Measurements from ENCODE around the gene NEMP2. TPM values are rescaled to one million over a fixed set of nuclear protein-coding genes. Genes with fewer than 3 reads are reported as not detected.

The NEMP2 gene
- total and polyA plus RNA-seq, 2 of the 8 experiments (the other 6 are each of a cell fraction or from before 2014, with no cell fraction given): 3.1 to 5.3 TPM

GRCh38 chr2:190490502-190490901 is 44.0 kb downstream of the NEMP2 start:
- H3K9me3 ChIP-seq (ENCODE audit: insufficient read depth in 2 of 2, low read depth in 1 of 2, low read length in 1 of 2): no peaks in the 10 kb centered on the region
- H4K20me1 ChIP-seq (replicated peaks in 1 of 2; ENCODE audit: control insufficient read depth in 1 of 2, insufficient read depth in 2 of 2, low read length in 2 of 2): no peaks in the 10 kb centered on the region
- FAIRE-seq (no peak), DNase-seq (ENCODE audit: low read depth in 1 of 2, low spot score in 2 of 2) (no peak)
- H3K27me3 ChIP-seq (replicated peaks in 1 of 4; ENCODE audit: control insufficient read depth in 3 of 4, extremely low read depth in 1 of 4, insufficient read depth in 3 of 4, low read length in 3 of 4): no peaks in the 10 kb centered on the region
- no peaks in the 10 kb centered on the region for H3K79me1 ChIP-seq (ENCODE audit: low read depth, low read length)
- no peak overlapping the region for H3K56ac ChIP-seq (replicated peaks; ENCODE audit: insufficient read length, low read depth, low read length)
- H2BK15ac ChIP-seq (ENCODE audit: low read length): no peak overlapping the region
- H3K23ac ChIP-seq (ENCODE audit: insufficient read length): no peak overlapping the region
- no peak overlapping the region for H3K14ac ChIP-seq (ENCODE audit: insufficient read length)
- H4K8ac ChIP-seq (ENCODE audit: extremely low read depth, insufficient read depth, low read length): no peak overlapping the region
- no peak overlapping the region for H3K9ac ChIP-seq (replicated peaks in 1 of 4; ENCODE audit: extremely low read depth in 1 of 4, low read depth in 3 of 4, low read length in 3 of 4)
- H3K79me2 ChIP-seq (ENCODE audit: control insufficient read depth in 1 of 2, insufficient read depth in 2 of 2, low read length in 2 of 2): no peaks in the 10 kb centered on the region
- POLR2A ChIA-PET (ENCODE audit: partially characterized antibody): no interaction called here
- no peak overlapping the region for H4K91ac ChIP-seq (replicated peaks; ENCODE audit: insufficient read length, low read length)
- H2AFZ ChIP-seq (ENCODE audit: low read length): no peak overlapping the region
- H3K4ac ChIP-seq (replicated peaks; ENCODE audit: insufficient read length, low read depth, low read length): no peak overlapping the region
- no peaks in the 10 kb centered on the region for H3K36me3 ChIP-seq (ENCODE audit: control insufficient read depth in 2 of 4, insufficient read depth in 4 of 4, low read length in 3 of 4)
- no peak overlapping the region for H3K27ac ChIP-seq (ENCODE audit: low read depth, low read length)
- no peak overlapping the region for H2BK5ac ChIP-seq (ENCODE audit: low read depth, low read length)
- no peak overlapping the region for H2BK12ac ChIP-seq (ENCODE audit: low read depth, low read length)
- no peak overlapping the region for H2BK20ac ChIP-seq (ENCODE audit: low read length)
- peaks cover 0 to 6% (median 2%) of the 10 kb centered on the region in 4 experiments; a peak in 2 of 7 replicates for H3K4me1 ChIP-seq (replicated peaks in 1 of 4; ENCODE audit: control insufficient read depth in 3 of 4, insufficient read depth in 4 of 4, low read length in 3 of 4)
- no peak overlapping the region for H4K5ac ChIP-seq (ENCODE audit: insufficient read length, low read depth, low read length)
- no peak overlapping the region for H2AK5ac ChIP-seq (ENCODE audit: low read depth, low read length)
- H3K18ac ChIP-seq (ENCODE audit: extremely low read depth, low read length): no peak overlapping the region
- H3K4me2 ChIP-seq (ENCODE audit: insufficient read depth in 1 of 2, low read depth in 2 of 2, low read length in 2 of 2): no peak overlapping the region
- H3K4me3 ChIP-seq (ENCODE audit: extremely low read depth in 1 of 4, insufficient read depth in 2 of 4, low read depth in 3 of 4, low read length in 4 of 4): no peak overlapping the region
- no peaks in the 10 kb centered on the region for H3K23me2 ChIP-seq (ENCODE audit: low read depth, low read length)
- H2BK120ac ChIP-seq (replicated peaks; ENCODE audit: low read depth, low read length): no peak overlapping the region
- WGBS, 2 experiments (ENCODE audit: extremely low coverage in 1 of 2, insufficient coverage in 1 of 2, insufficient read length in 1 of 2, insufficient replicate concordance in 2 of 2, low coverage in 1 of 2, low lambda C conversion rate in 2 of 2, missing lambda C conversion rate in 1 of 2): 91% methylated on average over 3 of the region's 3 CpGs; no CpG with 5 or more reads in 1 of the 2 experiments
- CTCF ChIA-PET (ENCODE audit: partially characterized antibody): interaction anchor here (0.7 kb wide), 1 partner anchor 291 kb away, joined by 3 read pairs; no protein-coding TSS in a partner anchor
- no peak for TF ChIP-seq MAFK (IDR thresholded peaks at IDR 0.05; ENCODE audit: low read depth, low read length)
- no peak for TF ChIP-seq RNF2 (IDR thresholded peaks at IDR 0.05; ENCODE audit: borderline replicate concordance, low read depth, low read length, missing control alignments, poor library complexity, severe bottlenecking)
- TF ChIP-seq BRCA1 (IDR thresholded peaks at IDR 0.05; ENCODE audit: low read depth, low read length): no peak
- TF ChIP-seq GABPA (IDR thresholded peaks at IDR 0.05; ENCODE audit: borderline replicate concordance, insufficient read depth, low read length): no peak
- no peak for TF ChIP-seq TAF7 (optimal IDR thresholded peaks at IDR 0.05; ENCODE audit: borderline replicate concordance, low read depth, low read length)
- no peak for TF ChIP-seq BACH1 (IDR thresholded peaks at IDR 0.05; ENCODE audit: low read length)
- TF ChIP-seq RXRA (IDR thresholded peaks at IDR 0.05; ENCODE audit: insufficient read depth, low read depth, low read length): no peak
- TF ChIP-seq TAF1 (IDR thresholded peaks at IDR 0.05; ENCODE audit: low read depth, low read length): no peak
- no peak for TF ChIP-seq GTF2F1 (IDR thresholded peaks at IDR 0.05; ENCODE audit: borderline replicate concordance, low read depth, low read length)

All from H1 (cell line).